GM12878 (cell line): ENCODE measurements around the gene SLC25A43. TPM values are rescaled to one million over a fixed set of nuclear protein-coding genes. Genes with fewer than 3 reads are reported as not detected.
A peak's percentile ranks its signal among the peaks of the same experiment; 100 is the strongest.

Experiments
- BHLHE40 ChIP-seq, 2 experiments: fragments of 450-650 bp in 1 of 2; IDR thresholded peaks; 2 replicates each; pipeline ENCODE4 v1.6.1; 2011 to 2017; ENCODE audit warnings: low read depth in 2 of 2, borderline replicate concordance in 1 of 2, improper control_type of control experiment in 1 of 2, low read length in 1 of 2, mild to moderate bottlenecking in 1 of 2
- BRCA1 ChIP-seq: IDR thresholded peaks from 2 replicates; pipeline ENCODE4 v1.6.1; 2011; ENCODE audit warnings: low read depth, low read length, improper control_type of control experiment
- CBFB ChIP-seq: IDR thresholded peaks from 2 replicates; pipeline ENCODE4 v1.6.1; 2016; ENCODE audit warnings: antibody characterized with exemption, low read depth
- CBX5 ChIP-seq: sonication (generic); IDR thresholded peaks from 2 replicates; pipeline ENCODE4 v1.6.1; 2016; ENCODE audit warnings: low read depth, moderate library complexity, mild to moderate bottlenecking, inconsistent platforms
- JUND ChIP-seq: IDR thresholded peaks from 2 replicates; pipeline ENCODE4 v1.6.1; 2012; ENCODE audit warnings: low read depth, mild to moderate bottlenecking, low read length, improper control_type of control experiment, moderate library complexity
- MYC ChIP-seq: IDR thresholded peaks from 2 replicates; pipeline ENCODE4 v1.6.1; 2011; ENCODE audit warnings: mild to moderate bottlenecking, low read length, moderate library complexity, inconsistent platforms; ENCODE audit not compliant: insufficient read depth, insufficient replicate concordance, insufficient read length, severe bottlenecking
- PKNOX1 ChIP-seq: fragments of 450-650 bp; IDR thresholded peaks from 2 replicates; pipeline ENCODE4 v1.6.1; 2016; ENCODE audit warnings: mild to moderate bottlenecking
- PML ChIP-seq: IDR thresholded peaks from 2 replicates; pipeline ENCODE4 v1.6.1; 2012; ENCODE audit warnings: low read length, inconsistent platforms
- RCOR1 ChIP-seq: conservative IDR thresholded peaks from 2 replicates; pipeline ENCODE4 v1.6.1; 2012; ENCODE audit warnings: low read depth, low read length, improper control_type of control experiment
- SMARCA5 ChIP-seq: fragments of 450-650 bp; IDR thresholded peaks from 2 replicates; pipeline ENCODE4 v1.6.1; 2017; ENCODE audit warnings: mild to moderate bottlenecking
- SPI1 ChIP-seq: IDR thresholded peaks from 2 replicates; pipeline ENCODE4 v1.6.1; 2011; ENCODE audit warnings: low read depth, mild to moderate bottlenecking, low read length, moderate library complexity, borderline replicate concordance; ENCODE audit not compliant: insufficient read depth
- TAF1 ChIP-seq: IDR thresholded peaks from 2 replicates; pipeline ENCODE4 v1.6.1; 2011; ENCODE audit warnings: mild to moderate bottlenecking, low read depth, low read length, borderline replicate concordance
- polyA plus RNA-seq, 11 experiments: library from polyadenylated mRNA; depleted of rRNA in 4 of 11; unstranded in 6 of 11; stranded (reverse) in 5 of 11; fragments of >200 nt; fragmentation: Nextera tagmentation in 4 of 11; fragmentation: Illumina TruSeq in 1 of 11; extraction: Ambion mirVana in 4 of 11; extraction: Trizol in 1 of 11; gene quantifications; 1 replicate in 1 of 11; 2 replicates in 10 of 11; pipeline versions ENCODE4 v1.2.1 to v1.2.3, GENCODE V29; 2011 to 2016; ENCODE audit warnings: inconsistent platforms in 2 of 11, missing spikeins in 2 of 11, low read depth in 1 of 11
- total RNA-seq, 4 experiments: library from RNA; depleted of rRNA in 3 of 4; stranded (reverse); fragments of >200 nt in 3 of 4; fragmentation: Illumina TruSeq in 1 of 4; extraction: Trizol in 1 of 4; gene quantifications; 2 replicates each; pipeline versions ENCODE4 v1.2.1 to v1.2.3, GENCODE V29; 2013 to 2021
- TF ChIP-seq, protein P1 (sequence below), 3 experiments: IDR thresholded peaks in 2 of 3; conservative IDR thresholded peaks in 1 of 3; 2 replicates each; pipeline ENCODE4 v1.5.1; 2011; ENCODE audit warnings: low read depth in 3 of 3, low read length in 3 of 3, mild to moderate bottlenecking in 3 of 3, control low read depth in 2 of 3, moderate library complexity in 2 of 3, inconsistent platforms in 1 of 3, mixed read lengths in 1 of 3; ENCODE audit not compliant: control insufficient read depth in 2 of 3, insufficient read depth in 1 of 3; ENCODE audit errors: extremely low read depth in 1 of 3
- TF ChIP-seq, protein P2 (sequence below): fragments of 450-650 bp; IDR thresholded peaks from 2 replicates; pipeline ENCODE4 v1.6.1; 2016; ENCODE audit warnings: mild to moderate bottlenecking

Gene SLC25A43
- total and polyA plus RNA-seq, 10 of the 15 experiments (the other 5 are each of a cell fraction or from before 2014, with no cell fraction given) = 2.5 to 13.5 (median 6.8) TPM

DNA sequence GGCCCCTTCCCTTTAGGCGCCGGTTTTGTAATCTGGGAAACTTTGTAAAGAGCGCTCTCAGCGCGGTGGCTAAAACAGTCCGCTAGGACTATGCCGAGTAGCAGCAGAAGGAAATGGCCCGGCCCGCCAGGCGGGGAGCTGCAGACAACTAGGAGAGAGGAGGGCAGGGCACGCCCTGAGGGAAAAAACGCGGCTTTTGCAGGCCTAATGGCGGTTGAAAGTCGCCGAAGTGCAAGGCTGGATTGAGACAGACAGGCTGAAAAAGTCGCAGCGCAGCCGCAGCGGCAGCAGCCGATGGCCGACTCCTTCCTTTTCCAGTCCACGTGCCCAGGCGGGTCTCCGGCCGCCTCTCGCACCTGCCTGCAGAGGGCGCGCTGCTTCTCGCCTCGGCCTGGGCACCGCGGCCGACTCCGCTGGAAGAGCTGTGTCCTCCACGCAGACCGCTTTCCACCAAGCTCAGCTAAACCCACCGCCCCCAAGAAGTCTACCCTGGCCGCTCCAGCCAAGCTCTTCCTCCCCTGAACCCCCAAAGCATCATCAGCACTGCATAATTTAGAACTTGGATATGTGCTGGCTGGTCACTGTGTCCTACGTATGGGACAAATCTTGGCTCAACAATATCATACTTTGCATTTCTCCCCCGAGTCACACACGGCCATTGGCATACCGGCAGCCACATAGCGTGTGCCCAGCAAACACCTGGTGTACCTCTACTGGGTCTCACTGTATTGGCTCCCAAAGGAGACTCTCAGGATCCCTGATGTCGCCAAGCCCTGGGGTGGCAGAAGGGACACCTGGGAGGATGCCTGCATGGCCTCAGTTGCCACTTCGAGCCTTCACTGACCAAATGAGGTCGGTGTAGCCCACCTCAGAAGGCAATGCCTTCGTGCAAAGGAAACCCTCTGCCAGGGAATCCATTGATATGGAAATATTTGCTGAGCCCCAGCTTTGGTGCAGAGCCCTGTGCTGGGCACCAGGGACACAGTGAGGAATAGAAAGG is 83.6 kb downstream of the SLC25A43 start (continued):
- TF ChIP-seq, protein P1, sequence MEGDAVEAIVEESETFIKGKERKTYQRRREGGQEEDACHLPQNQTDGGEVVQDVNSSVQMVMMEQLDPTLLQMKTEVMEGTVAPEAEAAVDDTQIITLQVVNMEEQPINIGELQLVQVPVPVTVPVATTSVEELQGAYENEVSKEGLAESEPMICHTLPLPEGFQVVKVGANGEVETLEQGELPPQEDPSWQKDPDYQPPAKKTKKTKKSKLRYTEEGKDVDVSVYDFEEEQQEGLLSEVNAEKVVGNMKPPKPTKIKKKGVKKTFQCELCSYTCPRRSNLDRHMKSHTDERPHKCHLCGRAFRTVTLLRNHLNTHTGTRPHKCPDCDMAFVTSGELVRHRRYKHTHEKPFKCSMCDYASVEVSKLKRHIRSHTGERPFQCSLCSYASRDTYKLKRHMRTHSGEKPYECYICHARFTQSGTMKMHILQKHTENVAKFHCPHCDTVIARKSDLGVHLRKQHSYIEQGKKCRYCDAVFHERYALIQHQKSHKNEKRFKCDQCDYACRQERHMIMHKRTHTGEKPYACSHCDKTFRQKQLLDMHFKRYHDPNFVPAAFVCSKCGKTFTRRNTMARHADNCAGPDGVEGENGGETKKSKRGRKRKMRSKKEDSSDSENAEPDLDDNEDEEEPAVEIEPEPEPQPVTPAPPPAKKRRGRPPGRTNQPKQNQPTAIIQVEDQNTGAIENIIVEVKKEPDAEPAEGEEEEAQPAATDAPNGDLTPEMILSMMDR (IDR thresholded peaks at IDR 0.05 in 2 of 3, conservative IDR thresholded peaks at IDR 0.05 in 1 of 3; ENCODE audit: control insufficient read depth in 2 of 3, extremely low read depth in 1 of 3, insufficient read depth in 1 of 3, low read depth in 3 of 3, low read length in 3 of 3) = peak; percentile 50 to 60 (median 59)
- no peak for TF ChIP-seq BRCA1
- TF ChIP-seq MYC = peak; percentile 66
- TF ChIP-seq SPI1 = no peak
- TF ChIP-seq PKNOX1 = peak; percentile 41; the same call in 1 of the 2 replicates
- TF ChIP-seq BHLHE40 (IDR thresholded peaks at IDR 0.05; ENCODE audit: borderline replicate concordance in 1 of 2, low read depth in 2 of 2, low read length in 1 of 2) = peak; percentile 71 to 90; a peak in 3 of 4 replicates
- TF ChIP-seq JUND = no peak
- TF ChIP-seq TAF1 = peak; percentile 19; the same call in 1 of the 2 replicates
- 0 out of 2 replicates have a peak, but pooled peaks have one; percentile 43 for TF ChIP-seq SMARCA5
- TF ChIP-seq PML = no peak
- TF ChIP-seq CBFB = no peak
- no peak for TF ChIP-seq CBX5
- TF ChIP-seq, protein P2, sequence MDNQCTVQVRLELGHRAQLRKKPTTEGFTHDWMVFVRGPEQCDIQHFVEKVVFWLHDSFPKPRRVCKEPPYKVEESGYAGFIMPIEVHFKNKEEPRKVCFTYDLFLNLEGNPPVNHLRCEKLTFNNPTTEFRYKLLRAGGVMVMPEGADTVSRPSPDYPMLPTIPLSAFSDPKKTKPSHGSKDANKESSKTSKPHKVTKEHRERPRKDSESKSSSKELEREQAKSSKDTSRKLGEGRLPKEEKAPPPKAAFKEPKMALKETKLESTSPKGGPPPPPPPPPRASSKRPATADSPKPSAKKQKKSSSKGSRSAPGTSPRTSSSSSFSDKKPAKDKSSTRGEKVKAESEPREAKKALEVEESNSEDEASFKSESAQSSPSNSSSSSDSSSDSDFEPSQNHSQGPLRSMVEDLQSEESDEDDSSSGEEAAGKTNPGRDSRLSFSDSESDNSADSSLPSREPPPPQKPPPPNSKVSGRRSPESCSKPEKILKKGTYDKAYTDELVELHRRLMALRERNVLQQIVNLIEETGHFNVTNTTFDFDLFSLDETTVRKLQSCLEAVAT = 0 out of 2 replicates have a peak, but pooled peaks have one; percentile 30
- no peak for TF ChIP-seq RCOR1
